Right ventricle myocardium superior (tissue), 1 donor: ENCODE results near the gene ASTN2. TPM values are rescaled to one million over a fixed set of nuclear protein-coding genes. Genes with fewer than 3 reads are reported as not detected.

ENCODE experiments used
- ATAC-seq: fragments of 200-7000 bp; cut with Tn5 transposase; one replicate; pipeline ENCODE4 v1.9.1; 2020; ENCODE audit warnings: mild to moderate bottlenecking; ENCODE audit not compliant: poor library complexity
- DNase-seq: peaks from one replicate; pipeline ENCODE4 v3.0.0-alpha.2; 2020
- intact Hi-C: fragments of 100-400 bp; cut with DNase I; formaldehyde crosslinking; loops from one replicate; pipeline ENCODE4 v1.11.2; 2022
- total RNA-seq: library from RNA; stranded (reverse); fragmentation: NEBNext Ultra II Directional; extraction: Animal tissue kit (Norgen Biotek cat#: 25700); gene quantifications from one replicate; pipeline ENCODE4 v1.2.1, GENCODE V29; 2021
- donor health status: DM: no; HTN: yes; CAD: no; lungs with severe emphysema.

The ASTN2 gene
- total RNA-seq, 1 donor from 2014 or later, result 6.4 TPM

GRCh38 chr9:117156771-117157535 is 257.9 kb downstream of the ASTN2 start:
- DNase-seq (no peak), ATAC-seq (no peak)
- intact Hi-C loops, result no loop called here

GRCh38 chr9:117156144-117156688 is 258.6 kb downstream of the ASTN2 start:
- ATAC-seq (no peak), DNase-seq (no peak)
- intact Hi-C loops, result no loop called here

DNA sequence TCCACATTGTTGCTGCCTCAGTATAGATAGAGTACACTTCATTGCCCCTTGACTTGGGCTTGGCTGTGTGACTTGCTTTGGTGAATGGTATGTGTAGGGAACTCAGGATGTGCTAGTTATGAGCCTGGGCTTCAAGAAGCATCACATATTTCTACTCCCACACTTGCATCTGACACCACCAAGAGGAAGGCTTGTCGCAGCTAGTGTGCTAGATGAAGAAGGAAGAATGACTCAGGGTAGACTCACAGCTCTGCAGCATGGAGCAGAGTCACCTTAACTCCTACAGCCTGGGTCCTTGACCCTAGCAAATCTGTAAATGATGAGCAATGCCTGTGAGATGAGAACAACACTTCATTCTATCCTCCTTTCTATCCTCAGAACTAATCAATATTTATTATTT is 261.8 kb downstream of the ASTN2 start:
- ATAC-seq, result no peak
- no peak for DNase-seq
- intact Hi-C loops, result no loop called here

GRCh38 chr9:117151716-117152115 is 263.1 kb downstream of the ASTN2 start:
- DNase-seq, result no peak
- intact Hi-C loops, result no loop called here

GRCh38 chr9:117149996-117150395 is 264.9 kb downstream of the ASTN2 start:
- ATAC-seq (no peak), DNase-seq (no peak)
- intact Hi-C loops, result no loop called here

More at GRCh38 chr9:117151716-117152115, 263.1 kb downstream of the ASTN2 start:
- ATAC-seq, result no peak

DNA sequence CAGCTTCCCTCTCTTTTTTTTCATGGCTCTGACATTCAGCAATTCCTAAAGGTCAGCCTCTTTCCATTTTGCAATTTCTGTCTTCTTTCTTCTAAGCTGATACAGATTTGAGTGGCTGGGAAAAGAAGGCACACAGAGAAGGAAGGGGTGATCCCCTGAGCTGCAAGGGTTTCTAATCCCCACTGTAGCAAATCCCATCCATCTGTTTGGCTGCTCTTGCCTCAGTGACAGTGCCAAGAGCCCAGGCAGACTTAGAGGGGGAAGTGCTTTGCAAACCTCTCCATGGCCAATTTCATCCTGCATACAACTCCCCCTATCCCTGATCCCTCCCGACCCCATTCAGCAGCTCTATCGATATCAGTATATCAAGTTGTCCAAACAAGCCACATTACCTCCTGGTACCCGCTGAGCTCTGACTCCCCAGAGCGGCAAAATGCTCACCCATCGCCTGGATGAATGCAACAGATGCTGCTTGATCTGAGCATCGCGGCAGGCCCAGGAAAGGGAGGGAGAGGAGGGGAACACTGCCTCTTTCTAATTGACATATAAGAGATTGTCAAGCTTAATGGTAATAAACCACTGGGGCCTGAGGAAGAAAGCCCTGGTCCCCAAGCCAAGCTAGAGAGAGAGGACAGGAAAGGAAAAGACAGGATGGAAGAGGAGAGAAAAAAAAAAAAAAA is 268.9 kb downstream of the ASTN2 start:
- no peak for ATAC-seq
- intact Hi-C loops, result no loop called here
- no peak for DNase-seq

DNA sequence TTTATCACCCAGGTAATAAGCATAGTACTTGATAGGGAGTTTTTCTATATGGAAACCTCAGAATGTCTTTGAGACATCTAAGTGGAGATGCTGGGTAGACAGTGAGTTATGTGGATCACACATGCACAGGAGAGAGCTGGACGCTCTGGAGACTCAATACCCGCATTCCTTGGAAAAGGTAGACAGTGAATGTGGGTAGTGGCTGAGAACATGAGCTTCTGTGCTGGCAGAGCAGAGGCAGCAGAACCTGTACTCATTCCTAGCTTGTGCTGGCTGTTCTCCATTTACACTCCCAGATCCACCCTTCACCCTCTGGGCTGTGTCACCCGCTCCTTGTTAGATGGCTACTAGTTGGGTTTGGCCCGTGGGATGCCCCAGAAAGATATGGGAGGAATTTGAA is 269.8 kb downstream of the ASTN2 start:
- no peak for ATAC-seq
- DNase-seq, result no peak
- intact Hi-C loops, result no loop called here

DNA sequence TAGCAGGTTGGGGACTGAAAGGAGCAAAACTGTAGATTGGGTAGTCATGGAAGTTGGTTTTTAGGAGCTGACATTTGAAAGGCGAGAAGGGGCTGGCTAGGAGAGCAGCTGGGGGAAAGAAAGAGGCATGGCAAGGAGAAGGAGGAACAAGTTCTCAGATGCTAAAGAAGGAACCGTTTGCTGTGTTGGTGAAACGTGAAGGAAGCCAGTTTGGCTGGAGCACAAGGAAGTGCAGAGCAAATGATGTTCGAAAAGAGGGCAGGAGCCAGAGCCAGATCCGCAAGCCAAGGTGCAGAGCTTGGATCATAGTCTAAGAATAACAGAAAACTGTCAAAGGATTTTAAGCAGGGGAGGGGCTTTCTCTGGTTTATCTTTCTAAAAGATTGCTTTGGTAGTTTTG is 276.6 kb downstream of the ASTN2 start:
- ATAC-seq (no peak), DNase-seq (no peak)
- intact Hi-C loops, result no loop called here

DNA sequence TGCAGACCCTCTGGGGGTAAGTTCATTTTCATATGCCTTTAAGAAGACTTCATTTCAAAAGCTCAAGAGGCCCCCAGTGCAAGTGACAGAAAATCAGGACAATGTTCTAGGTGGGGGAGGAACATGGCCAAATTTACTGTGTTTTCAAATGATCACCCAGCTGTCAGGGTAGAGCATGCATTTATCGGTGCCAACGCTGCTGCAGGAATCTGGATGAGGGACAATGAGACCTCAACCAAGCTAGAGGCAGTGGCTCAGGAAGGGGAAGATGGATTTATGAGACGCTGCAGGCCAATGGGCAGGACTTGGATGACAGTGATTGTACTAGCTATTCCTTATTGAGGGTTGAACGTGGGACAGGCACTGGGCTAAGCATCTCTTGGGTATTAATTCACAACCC is 278.4 kb downstream of the ASTN2 start:
- intact Hi-C loops, result no loop called here
- DNase-seq, result no peak
- no peak for ATAC-seq

DNA sequence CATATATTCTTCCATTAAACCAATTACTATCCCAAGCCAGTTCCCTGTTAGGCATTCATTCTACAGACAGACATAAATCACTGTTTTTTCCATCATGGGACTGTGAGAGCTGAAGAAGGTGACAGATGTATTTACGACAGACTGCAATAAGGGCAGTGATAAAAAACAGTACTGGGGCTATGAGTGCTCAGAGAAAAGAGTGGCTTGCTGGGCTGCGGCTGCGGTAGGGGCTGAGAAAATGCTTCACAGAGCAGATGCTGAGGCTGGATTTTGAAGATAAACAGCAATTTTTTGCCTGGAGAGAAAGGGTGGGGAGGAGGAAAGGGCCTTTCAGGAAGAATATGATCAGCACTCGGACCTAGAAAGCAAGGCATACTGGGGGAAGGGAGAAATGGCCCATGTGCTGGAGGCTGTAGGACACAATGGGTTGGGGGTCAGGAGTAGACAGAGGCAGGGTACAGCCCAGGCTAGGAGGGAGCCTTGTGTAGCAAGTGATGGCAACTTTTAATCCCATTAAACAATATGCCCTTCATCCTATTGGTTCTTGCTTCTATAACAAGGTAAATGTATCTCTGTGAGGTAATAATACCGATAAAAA is 279.3 kb downstream of the ASTN2 start:
- intact Hi-C loops, result no loop called here
- no peak for ATAC-seq
- DNase-seq, result no peak

DNA sequence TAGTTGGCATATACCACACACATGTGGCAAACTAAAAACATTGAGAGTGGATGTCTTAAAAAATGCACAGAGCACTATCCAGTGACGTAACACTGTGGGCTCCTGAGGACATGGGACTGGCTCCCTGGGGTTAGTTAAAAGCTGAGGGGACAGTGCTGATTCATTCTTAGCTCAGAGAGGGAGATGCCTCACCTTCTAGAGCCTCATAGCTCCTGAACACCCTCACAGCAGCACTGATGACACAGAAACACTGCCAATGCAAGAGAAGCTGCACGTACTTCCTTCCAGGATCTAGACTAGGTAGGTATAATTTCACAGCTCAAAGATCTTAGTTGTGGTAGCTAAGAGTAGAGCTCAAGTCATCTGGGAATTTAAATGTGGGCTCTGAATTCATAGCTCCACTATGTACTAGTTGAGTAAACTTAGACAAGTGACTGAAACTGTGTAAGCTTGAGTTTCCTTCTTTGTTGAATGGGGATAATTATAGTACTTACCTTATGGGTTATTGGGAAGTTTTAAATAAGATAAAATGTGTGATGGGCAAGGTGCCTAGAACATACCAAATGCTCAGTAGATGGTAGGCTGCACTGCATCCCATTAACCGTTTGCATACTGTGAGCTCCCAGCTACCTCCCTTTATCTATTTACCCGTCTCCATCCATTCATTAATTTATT is 279.9 kb downstream of the ASTN2 start:
- DNase-seq, result no peak
- no peak for ATAC-seq
- intact Hi-C loops, result no loop called here

DNA sequence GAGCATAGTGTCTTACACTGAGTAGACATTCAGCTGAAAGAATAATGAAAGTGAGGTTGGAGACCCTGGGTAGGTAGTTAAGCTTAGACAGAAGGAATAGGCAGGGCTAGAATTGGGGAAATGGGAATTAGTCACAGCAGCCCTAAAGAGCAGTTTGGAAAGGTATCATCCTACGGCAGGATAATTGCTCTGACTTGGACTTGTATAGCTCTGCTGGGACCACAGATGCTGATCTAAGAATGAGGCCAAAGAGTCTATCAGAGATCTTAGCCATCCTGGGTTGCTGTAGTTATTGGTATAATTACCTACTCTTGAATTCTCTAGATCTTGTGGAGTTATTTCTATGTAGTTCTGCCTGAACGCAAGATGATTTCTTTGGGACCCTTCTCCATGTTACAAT is 288.0 kb downstream of the ASTN2 start:
- intact Hi-C loops, result no loop called here

GRCh38 chr9:117125531-117125930 is 289.3 kb downstream of the ASTN2 start:
- no peak for ATAC-seq
- no peak for DNase-seq
- intact Hi-C loops, result no loop called here

More for the DNA sequence above, 288.0 kb downstream of the ASTN2 start:
- DNase-seq (no peak), ATAC-seq (no peak)

GRCh38 chr9:117123729-117124128 is 291.1 kb downstream of the ASTN2 start:
- intact Hi-C loops, result no loop called here
- DNase-seq (no peak), ATAC-seq (no peak)

GRCh38 chr9:117122953-117123352 is 291.9 kb downstream of the ASTN2 start:
- intact Hi-C loops, result no loop called here
- no peak for DNase-seq
- ATAC-seq, result no peak

- no peak for ATAC-seq
- DNase-seq, result no peak
- intact Hi-C loops, result no loop called here
These were observed 292.8 kb downstream of the ASTN2 start for GRCh38 chr9:117122102-117122501.

- intact Hi-C loops, result no loop called here
- DNase-seq (no peak), ATAC-seq (no peak)
These were observed 293.5 kb downstream of the ASTN2 start for GRCh38 chr9:117121316-117121715.

DNA sequence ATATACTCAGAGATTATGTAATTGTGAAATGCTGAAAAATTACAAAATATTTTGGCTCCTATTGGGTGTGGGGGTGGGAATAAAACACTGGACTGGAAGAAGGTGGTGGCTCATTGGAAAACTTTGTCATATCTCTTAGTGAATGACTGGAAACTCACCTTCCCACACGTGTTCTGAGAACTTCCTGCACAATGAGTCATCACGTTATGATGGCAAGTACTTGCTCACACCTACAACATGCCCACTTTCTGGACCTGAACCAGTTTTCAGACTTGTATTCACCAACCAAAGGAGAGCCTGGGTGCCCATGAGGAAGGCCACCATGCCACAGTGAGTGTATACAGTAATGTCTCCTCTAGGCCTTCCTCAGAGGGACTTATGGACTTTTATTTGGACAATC is 294.8 kb downstream of the ASTN2 start:
- intact Hi-C loops, result no loop called here
- DNase-seq (no peak), ATAC-seq (no peak)

DNA sequence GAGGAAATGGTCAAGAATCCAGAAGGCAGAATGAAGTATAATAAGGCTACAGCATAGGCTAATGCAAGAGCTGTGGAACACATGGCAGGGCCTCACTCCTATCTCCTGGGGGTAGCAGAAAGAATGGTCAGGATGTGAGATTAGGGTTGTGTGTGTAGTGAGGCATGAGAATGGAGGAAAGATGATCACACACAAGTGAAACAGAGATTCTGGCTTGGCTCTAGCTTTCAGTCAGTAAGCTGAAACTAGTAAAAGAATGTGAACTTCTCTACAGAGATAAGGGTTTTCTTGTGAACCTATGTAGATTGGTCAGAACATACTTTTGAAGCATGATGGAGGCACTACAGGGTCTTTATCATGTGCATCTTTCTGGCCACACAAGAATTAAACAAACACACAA is 298.8 kb downstream of the ASTN2 start:
- intact Hi-C loops, result no loop called here
- ATAC-seq, result no peak
- DNase-seq, result no peak
